KG1 (cell line): ENCODE measurements around the gene WDR59.
"Not testable (repeated sequence)": the region's sequence is repeated elsewhere in the genome, so short reads cannot be mapped to it uniquely, and the experiment has no call there.

ENCODE experiments used
- DNase-seq: peaks from one replicate; lab custom pipeline; 2025; lab: John Stamatoyannopoulos, UW

The WDR59 gene

DNA sequence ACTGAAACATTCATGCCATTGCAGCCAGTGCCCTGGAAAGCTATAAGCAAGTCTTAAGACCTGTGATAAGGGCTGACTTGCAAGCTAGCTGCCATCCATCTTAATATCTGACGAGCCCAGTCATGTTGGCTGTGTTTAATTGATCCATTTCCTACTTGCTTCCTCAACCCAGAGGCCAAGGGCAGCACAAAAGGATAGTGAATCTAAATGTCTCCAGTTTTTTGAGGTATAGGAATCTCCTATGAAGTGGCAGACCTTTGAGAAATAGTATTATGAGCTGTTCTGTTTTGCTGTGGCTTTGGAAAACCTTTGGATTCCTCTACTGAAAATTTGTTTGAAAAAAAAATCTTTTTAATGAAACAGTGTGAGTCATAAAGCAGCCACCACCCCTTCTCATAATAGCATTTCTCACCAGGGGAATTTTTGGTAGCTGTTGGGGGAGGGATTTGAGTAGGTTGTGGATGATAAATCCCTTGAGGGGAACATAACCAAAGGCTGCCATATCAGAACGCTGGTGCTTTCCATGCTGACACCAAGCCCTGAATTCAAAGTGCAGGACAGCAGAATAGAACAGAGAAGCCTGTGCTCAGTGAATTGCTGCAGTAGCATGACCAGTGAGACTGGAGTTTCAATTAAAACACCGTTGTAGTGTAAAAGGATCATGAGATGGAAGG lies 26.8 kb upstream of the WDR59 start:
- DNase-seq: no peak

GRCh38 chr16:75010427-75010826 lies 25.5 kb upstream of the WDR59 start:
- no peak for DNase-seq

DNA sequence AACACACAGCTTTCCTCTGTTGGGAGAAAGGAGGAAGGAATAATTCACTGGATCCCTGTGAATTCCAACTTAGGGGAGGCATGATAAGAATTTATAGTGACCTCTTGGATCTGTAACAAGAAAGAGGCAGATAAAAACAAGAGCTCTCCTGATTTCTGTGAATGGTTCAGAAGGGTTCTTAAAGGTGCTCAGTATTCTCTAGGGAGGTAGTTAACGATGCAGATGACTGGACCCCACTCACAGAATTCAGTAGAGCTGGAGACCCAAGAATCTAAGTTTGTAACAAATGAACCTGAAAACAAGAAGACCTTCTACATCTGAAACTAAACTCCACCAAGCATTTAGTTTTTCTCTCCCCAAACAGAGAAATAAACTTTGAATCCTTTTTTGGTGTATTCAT lies 22.5 kb upstream of the WDR59 start:
- DNase-seq: no peak

DNA sequence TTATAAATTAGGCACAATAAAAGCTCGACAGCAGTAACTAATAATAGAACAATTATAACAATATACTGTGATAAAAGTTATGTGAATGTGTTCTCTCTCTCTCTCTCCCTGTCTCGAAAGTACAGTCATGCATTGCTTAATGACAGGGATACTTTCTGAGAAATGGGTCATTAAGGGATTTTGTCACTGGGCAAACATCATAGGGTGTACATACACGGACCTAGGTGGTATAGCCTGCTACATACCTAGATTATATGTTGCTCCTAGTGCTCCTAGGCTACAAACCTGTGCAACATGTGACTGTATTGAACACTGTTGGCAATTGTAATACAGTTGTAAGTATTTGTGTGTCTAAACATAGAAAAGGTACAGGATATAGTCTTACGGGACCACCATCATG lies 20.8 kb upstream of the WDR59 start:
- DNase-seq: no peak

GRCh38 chr16:75004460-75004859 lies 19.5 kb upstream of the WDR59 start:
- no peak for DNase-seq

DNA sequence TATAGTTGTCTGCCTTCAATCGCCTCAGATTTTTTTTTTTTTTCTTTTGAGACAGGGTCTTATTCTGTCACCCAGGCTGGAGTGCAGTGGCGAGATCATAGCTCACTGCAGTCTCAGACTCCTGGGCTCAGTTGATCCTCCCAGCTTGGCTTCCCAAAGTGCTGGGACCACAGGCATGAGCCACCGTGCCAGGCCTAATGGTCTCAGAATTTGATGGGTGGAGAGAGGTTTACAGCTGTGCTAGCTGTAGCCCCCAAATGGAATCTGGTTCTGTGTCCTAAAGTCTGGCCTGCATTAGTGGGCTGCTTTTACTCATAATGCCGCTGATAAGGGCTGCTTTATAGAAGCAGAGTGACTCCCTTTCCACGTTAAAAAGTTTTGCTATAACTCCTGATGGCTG lies 19.0 kb upstream of the WDR59 start:
- DNase-seq: no peak

- DNase-seq: no peak
Observed at GRCh38 chr16:75002474-75002873, 17.6 kb upstream of the WDR59 start.

DNA sequence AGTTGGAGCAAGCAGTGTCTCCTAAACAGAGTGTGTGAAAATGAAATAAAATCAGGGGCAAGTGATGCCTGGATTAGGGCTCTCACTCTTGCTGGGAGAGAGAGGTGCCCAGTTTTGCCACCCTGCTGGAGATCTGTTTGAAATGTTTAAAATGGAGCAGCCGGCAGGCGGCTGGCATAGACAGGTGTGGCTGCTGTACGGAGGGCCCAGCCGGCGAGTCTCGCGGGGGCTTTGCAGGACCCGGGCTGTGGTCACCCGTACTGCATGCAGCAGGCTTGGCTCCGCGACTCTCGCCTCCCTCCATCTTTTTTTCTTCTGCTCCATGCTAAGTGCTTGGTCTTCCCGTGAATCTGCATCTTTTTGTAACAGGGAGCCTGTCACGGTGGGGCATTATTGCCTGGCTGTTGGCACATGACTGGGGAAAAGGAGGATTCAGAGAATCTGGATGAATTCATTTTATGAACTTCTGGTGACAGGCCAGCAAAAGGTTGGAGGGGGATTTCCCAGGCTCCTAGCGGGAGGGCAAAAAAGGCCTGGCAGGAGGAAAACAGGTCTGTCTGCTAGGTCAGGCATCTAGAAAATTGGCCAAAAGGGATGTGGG lies 15.7 kb upstream of the WDR59 start:
- DNase-seq: peak; percentile 33

GRCh38 chr16:74999609-75000480 lies 14.9 kb upstream of the WDR59 start:
- DNase-seq: no peak

- no peak for DNase-seq
Observed at GRCh38 chr16:74999219-74999608, 14.3 kb upstream of the WDR59 start.

DNA sequence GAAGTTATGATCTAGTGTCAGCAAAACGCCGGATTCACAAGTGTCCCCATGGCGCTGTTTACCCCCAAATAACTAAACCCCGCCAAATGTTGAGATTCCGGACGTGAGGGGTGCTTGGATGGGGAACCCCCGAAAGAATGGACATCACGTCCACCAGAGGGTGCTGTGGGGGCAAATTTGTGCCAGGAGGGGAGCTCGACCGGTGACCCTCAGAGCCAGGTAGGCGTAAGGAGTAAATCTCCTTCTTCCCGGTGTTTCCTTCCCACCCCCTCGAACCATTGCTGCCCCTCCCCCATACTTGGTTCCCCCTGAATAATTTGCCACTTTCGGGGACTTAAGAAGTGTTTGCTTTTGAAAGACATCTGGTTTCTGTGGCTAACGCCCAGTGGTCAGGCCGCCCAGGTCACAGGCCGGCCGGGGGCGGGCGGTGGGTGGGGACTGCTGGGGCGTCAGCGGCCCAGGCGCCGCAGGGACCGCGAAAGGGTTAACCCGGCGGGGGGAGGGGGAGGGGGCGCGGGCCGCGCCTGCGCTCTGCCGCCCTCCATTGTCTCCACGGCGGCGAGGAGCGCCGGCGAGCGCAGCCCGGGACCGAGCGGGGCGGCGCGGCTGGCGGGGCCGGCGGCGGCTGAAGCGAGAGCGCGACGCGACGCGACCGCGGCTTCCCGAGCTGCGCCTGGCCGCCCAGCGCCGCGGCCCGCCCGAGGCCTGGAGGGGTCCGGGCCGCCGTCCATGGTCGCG lies 13.7 kb upstream of the WDR59 start, which contains the start of gene ZNRF1:
TSS of gene ZNRF1 (plus strand) at position 544 of the 738 bp plus-strand sequence. CDS start 648 bp downstream, outside the sequence.
- peak; percentile 72 for DNase-seq

DNA sequence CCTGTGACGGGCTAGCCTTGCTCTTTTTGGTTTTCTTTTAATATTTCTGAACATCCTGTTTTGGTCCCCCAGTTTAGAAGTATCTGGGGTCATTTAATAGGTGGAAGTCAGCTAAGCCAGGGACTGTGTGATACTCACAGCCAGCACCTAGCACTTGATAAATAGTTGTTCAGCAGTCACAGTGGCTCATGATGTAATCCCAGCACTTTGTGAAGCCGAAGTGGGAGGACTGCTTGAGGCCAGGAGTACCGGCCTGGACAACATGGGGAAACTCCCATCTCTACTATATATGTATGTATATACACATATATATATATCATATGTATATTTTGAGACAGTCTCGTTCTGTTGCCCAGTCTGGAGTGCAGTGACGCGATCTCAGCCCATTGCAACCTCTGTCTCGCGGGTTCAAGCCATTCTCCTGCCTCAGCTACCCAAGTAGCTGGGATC lies 12.1 kb upstream of the WDR59 start:
- DNase-seq: no peak

- no peak for DNase-seq
Observed at GRCh38 chr16:74995986-74996385, 11.1 kb upstream of the WDR59 start.

DNA sequence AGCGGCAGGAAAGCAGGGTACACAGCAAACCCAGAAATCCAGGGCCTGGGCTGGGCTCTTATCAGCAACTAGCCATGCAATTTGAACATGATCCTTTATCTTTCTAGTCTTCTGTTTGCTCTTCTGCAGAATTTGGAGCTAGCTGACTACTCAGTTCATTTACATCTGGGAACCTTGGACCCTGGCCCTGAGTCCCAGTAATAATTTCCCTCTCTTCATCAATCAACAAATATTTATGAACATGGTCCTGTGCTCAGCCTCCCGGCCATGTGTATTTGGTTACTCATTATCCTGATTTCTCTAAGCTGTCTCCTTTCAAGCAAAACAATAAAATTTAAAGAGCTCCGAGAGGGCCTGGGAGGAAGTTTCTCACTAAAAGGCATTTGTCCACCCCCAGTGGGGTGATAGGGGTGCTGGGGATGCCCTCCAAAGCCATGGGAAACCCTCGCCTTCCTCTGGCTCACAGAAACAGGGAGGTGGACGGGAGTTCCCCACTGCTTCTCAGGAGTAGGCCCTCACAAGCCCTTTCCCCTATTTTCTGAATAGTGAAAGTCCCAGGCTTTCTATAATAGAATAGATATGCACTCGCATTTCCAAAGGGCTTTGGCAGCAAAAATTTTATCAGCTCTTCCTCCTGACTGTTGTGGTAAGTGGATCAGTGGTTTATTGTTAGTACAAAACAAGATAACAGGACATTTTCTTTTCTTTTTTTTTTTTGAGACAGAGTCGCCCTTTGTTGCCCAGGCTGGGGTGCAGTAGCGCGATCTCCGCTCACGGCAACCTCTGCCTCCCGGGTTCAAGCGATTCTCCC lies 6.9 kb upstream of the WDR59 start:
- no peak for DNase-seq

- no peak for DNase-seq
Observed at GRCh38 chr16:74991268-74991592, 6.3 kb upstream of the WDR59 start.

DNA sequence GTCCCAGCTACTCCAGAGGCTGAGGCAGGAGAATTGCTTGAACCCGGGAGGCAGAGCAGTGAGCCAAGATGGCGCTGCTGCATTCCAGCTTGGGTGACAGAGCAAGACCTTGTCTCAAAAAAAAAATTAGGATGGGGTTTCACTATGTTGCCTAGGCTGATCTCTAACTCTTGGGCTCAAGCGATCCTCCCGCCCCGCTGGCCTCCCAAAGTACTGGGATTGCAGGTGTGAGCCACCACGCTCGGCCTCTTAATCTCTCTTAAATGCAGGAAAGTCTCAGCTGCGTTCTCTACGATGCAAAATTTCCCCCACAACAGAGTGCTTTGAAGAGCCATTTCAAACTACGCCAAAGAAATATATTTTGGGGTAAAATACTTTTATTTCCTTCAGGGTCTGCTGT lies 5.9 kb upstream of the WDR59 start:
- DNase-seq: no peak

DNA sequence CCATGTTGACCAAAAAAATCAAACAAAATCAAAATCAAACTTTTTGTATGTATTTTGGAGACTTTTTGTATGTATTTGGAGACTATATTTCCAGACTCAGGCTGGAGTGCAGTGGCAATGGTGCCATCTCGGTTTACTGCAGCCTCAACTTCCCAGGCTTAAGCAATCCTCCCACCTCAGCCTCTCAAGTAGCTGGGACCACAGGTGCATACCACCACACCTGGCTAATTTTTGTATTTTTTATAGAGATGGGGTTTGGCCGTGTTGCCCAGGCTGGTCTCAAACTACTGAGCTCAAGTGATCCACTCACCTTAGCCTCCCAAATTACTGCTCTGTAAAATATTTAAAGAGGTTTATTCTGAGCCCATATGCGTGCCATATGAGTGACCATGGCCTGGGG lies 4.9 kb upstream of the WDR59 start:
- DNase-seq: not testable (repeated sequence)

GRCh38 chr16:74987027-74987681 lies 2.2 kb upstream of the WDR59 start:
- no peak for DNase-seq

DNA sequence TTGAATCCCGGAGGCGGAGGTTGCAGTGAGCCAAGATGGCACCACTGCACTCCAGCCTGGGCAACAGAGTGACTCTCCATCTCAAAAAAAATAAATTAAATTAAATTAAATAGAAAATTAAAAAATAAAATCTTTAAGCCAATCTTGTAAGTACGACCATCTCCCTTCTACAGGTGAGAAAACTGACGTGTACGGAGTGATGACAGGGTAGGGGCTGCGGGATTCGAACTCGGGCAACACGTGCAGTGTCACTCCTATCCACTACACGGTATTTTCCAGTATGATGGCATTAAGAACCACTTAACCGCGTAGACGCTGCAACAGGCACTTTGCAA lies 762 bp downstream of the WDR59 start:
- no peak for DNase-seq

DNA sequence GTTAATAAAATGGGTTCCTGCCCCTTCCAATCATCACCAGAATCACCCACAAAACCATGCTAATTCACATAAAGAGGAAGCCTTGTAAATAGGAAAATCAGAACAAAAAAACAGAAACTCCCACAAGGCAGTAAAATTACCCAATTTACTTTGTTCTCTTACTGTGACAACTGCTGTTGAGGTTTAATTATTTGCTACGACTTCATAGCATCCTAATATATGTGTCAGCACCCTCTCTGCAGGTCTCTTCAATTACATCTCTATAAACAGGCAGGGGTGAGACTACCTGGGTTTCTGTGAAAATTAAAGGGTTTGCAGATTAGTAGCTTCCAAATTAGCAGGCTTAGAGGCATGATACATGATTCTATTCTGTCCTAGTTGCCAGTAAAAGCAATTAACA lies 2.7 kb downstream of the WDR59 start:
- no peak for DNase-seq

GRCh38 chr16:74975591-74975990 lies 9.3 kb downstream of the WDR59 start:
- no peak for DNase-seq
